BJ (cell line): Measurements from ENCODE around the gene SLC11A1. TPM values are rescaled to one million over a fixed set of nuclear protein-coding genes. Genes with fewer than 3 reads are reported as not detected.

Experiments used
- CTCF ChIA-PET: fragments of 350-600 bp; formaldehyde crosslinking; extraction: SDS; loops from one replicate; lab custom pipeline; 2021; ENCODE audit warnings: antibody characterized with exemption, inconsistent platforms; lab: Yijun Ruan, JAX
- POLR2A ChIA-PET: fragments of 300-600 bp; sonication (Branson Sonifier 250); formaldehyde crosslinking; extraction: SDS; loops from one replicate; lab custom pipeline; 2021; ENCODE audit warnings: antibody characterized with exemption; lab: Charles Lee
- DNase-seq: peaks from one replicate; pipeline ENCODE4 v3.0.0-alpha.2; 2011; ENCODE audit warnings: low read depth
- H3K27me3 ChIP-seq: 2 replicates; pipeline ENCODE4 v1.6.0; 2011; ENCODE audit warnings: low read length; ENCODE audit not compliant: control insufficient read depth, insufficient read depth
- H3K36me3 ChIP-seq: 2 replicates; pipeline ENCODE4 v1.5.1; 2011; ENCODE audit warnings: low read length; ENCODE audit not compliant: control insufficient read depth, insufficient read depth
- H3K4me3 ChIP-seq: 2 replicates; pipeline ENCODE4 v1.5.1; 2011; ENCODE audit warnings: low read depth, mild to moderate bottlenecking, control low read depth, low read length
- polyA plus RNA-seq: library from polyadenylated mRNA; depleted of rRNA; stranded (reverse); fragments of >200 nt; gene quantifications from 2 replicates; pipeline ENCODE4 v1.2.3, GENCODE V29; 2011
- TF ChIP-seq, protein P1 (sequence below): IDR thresholded peaks from 2 replicates; pipeline ENCODE4 v1.5.1; 2011; ENCODE audit warnings: low read depth, mild to moderate bottlenecking, control low read depth, inconsistent platforms, low read length, moderate library complexity; ENCODE audit not compliant: insufficient read depth

Gene SLC11A1
- polyA plus RNA-seq, 1 experiment = 0.23 TPM

DNA sequence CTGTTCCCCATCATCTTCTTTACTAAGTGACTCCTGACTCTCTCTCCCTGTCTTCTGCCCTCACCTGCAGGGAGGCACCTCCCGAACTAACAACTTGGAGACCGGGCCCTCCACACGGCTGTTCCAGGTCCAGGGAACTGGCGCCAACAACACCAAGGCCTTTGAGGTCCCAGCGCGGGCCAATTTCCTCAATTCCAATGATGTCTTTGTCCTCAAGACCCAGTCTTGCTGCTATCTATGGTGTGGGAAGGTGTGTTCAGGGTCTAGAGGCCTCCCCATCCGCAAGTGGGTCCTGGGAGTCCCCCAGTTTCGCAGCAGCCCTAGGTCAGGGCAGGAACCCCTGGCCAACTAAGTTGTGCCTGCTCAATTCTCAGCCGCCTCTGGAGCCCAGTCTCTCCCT lies 52.4 kb downstream of the SLC11A1 start:
- TF ChIP-seq, protein P1, sequence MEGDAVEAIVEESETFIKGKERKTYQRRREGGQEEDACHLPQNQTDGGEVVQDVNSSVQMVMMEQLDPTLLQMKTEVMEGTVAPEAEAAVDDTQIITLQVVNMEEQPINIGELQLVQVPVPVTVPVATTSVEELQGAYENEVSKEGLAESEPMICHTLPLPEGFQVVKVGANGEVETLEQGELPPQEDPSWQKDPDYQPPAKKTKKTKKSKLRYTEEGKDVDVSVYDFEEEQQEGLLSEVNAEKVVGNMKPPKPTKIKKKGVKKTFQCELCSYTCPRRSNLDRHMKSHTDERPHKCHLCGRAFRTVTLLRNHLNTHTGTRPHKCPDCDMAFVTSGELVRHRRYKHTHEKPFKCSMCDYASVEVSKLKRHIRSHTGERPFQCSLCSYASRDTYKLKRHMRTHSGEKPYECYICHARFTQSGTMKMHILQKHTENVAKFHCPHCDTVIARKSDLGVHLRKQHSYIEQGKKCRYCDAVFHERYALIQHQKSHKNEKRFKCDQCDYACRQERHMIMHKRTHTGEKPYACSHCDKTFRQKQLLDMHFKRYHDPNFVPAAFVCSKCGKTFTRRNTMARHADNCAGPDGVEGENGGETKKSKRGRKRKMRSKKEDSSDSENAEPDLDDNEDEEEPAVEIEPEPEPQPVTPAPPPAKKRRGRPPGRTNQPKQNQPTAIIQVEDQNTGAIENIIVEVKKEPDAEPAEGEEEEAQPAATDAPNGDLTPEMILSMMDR = no peak
- H3K36me3 ChIP-seq = no peaks in the 10 kb centered on the region
- DNase-seq = no peak
- CTCF ChIA-PET = interaction anchor here (1.4 kb wide), 1 partner anchor 10 kb away, joined by 3 read pairs; no protein-coding TSS in a partner anchor
- H3K4me3 ChIP-seq = no peak overlapping the region
- POLR2A ChIA-PET = no interaction called here
- peaks cover 3% of the 10 kb centered on the region for H3K27me3 ChIP-seq

DNA sequence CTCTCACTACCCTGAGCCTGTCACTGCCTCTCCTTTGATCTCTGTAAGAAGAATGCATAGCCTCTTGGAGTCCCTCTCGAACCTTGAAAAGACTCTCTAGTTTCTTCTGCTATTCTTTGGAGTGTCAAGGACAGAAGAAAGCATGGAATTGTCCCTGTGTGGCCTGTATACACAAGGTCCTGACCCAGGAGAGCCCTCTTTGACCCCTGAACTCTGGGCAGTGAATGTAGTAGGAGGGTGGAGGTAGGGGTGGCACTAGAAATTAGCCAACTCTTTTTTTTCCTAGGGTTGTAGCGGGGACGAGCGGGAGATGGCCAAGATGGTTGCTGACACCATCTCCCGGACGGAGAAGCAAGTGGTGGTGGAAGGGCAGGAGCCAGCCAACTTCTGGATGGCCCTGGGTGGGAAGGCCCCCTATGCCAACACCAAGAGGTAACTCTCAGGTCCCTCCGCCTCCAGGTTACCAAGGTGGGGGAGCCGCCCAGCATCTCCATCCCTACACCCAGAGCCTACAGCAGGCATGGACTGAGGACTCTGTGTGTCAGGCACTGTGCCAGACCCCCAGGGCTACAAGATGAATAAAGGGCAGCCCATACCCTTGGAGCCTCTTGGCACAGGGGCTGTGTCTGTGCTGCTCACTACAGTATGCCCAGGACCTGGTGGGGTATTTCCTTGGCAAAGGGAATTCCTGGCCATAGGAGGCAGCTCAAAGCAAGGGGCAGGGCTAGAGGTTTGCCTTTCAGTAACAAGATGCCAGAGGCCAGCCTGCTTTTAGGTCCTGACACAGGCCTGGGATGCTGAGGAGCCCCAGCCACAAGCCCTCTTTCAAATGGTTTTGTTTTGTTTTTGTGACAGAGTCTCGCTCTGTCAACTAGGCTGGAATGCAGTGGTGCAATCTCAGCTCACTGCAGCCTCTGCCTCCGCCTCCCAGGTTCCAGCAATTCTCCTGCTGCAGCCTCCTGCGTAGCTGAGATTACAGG lies 53.2 kb downstream of the SLC11A1 start:
- H3K27me3 ChIP-seq = peaks cover 3% of the 10 kb centered on the region
- H3K36me3 ChIP-seq = no peaks in the 10 kb centered on the region
- POLR2A ChIA-PET = no interaction called here
- TF ChIP-seq, protein P1 = no peak
- DNase-seq = no peak
- CTCF ChIA-PET = no interaction called here
- H3K4me3 ChIP-seq = no peak overlapping the region

DNA sequence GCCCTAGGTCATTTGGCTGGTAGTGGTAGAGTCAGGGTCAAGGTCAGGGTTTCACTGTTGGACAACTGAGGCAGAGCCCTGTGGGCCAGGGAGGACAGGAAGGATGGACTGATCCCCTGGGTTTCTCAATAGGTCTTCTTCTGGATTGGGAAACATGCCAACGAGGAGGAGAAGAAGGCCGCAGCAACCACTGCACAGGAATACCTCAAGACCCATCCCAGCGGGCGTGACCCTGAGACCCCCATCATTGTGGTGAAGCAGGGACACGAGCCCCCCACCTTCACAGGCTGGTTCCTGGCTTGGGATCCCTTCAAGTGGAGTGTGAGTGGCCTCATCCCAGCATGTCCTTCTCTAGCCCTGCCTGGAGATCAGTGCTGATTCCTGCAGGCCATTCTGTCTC lies 54.9 kb downstream of the SLC11A1 start:
- ChIA-PET POLR2A (no interaction called here), CTCF (no interaction called here)
- TF ChIP-seq, protein P1 = no peak
- DNase-seq = no peak
- Histone ChIP-seq H3K4me3 (no peak overlapping the region), H3K27me3 (peaks cover 3% of the 10 kb centered on the region), H3K36me3 (no peaks in the 10 kb centered on the region)

DNA sequence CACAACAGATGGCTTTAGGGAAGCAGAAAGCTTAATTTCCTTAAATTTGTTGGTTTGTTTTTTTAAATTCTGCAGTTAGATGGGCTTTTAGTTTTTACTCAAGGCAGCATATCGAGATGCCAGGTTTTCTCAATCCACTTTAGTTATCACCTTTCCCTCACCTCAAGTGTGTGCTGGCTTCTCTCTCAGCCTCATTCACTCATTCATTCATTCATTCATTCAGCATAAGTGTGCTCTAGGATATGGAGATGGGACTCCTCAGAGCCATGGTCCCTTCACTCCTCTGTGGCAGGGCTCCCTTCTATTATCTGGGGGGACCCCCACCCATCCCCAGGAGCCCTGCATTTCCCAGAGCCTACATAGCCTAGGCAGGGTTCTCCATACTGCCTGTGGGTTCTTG lies 55.9 kb downstream of the SLC11A1 start:
- CTCF ChIA-PET = no interaction called here
- H3K4me3 ChIP-seq = no peak overlapping the region
- DNase-seq = no peak
- no peaks in the 10 kb centered on the region for H3K36me3 ChIP-seq
- H3K27me3 ChIP-seq = no peaks in the 10 kb centered on the region; the same call in 1 of the 2 replicates
- TF ChIP-seq, protein P1 = no peak
- POLR2A ChIA-PET = no interaction called here

DNA sequence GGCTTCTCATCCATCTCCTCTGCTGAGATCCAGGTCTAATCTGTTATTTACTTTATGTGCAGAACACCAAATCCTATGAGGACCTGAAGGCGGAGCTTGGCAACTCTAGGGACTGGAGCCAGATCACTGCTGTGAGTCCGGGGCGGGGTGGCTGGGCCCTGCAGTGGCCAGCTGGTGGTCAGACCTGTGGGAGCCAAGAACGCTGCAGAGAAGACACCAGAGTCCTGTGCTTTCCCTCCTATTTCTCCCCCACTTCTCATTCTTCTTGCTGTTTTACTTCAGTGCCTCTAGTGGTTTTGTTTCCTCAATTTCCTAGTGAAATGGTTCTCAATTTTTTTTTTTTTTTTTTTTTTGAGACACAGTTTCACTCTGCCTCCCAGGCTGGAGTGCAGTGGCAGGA lies 56.5 kb downstream of the SLC11A1 start:
- CTCF ChIA-PET = no interaction called here
- Histone ChIP-seq H3K27me3 (no peaks in the 10 kb centered on the region; the same call in 1 of the 2 replicates), H3K36me3 (no peaks in the 10 kb centered on the region), H3K4me3 (no peak overlapping the region)
- no peak for DNase-seq
- POLR2A ChIA-PET = no interaction called here
- TF ChIP-seq, protein P1 = no peak
